Measurements from ENCODE around the gene PIGK. TPM values are rescaled to one million over a fixed set of nuclear protein-coding genes. Genes with fewer than 3 reads are reported as not detected.

The PIGK gene
- total RNA-seq, 6 experiments from 2014 or later = 13.4 to 19.1 (median 16.1) TPM

GRCh38 chr1:77057994-77058585, 161.1 kb downstream of the PIGK start:
- ATAC-seq = no peak
- Histone ChIP-seq H3K4me3 (no peak overlapping the region), H3K4me1 (no peaks in the 10 kb centered on the region), H3K27ac (no peak overlapping the region), H3K9me3 (no peaks in the 10 kb centered on the region), H3K27me3 (no peaks in the 10 kb centered on the region), H3K36me3 (no peaks in the 10 kb centered on the region)
- intact Hi-C loops (cut with DNase I) = no loop called here
- no peak for DNase-seq
- no peak for TF ChIP-seq CTCF (IDR thresholded peaks at IDR 0.05)
- TF ChIP-seq POLR2A (IDR thresholded peaks at IDR 0.05) = no peak
- 34% methylated on average over 6 of the region's 7 CpGs for WGBS (ENCODE audit: insufficient coverage, low coverage, low lambda C conversion rate, missing lambda C conversion rate)

GRCh38 chr1:77056525-77056924, 162.7 kb downstream of the PIGK start:
- WGBS (ENCODE audit: insufficient coverage, low coverage, low lambda C conversion rate, missing lambda C conversion rate) = 80% methylated on average over 7 of the region's 7 CpGs
- intact Hi-C loops (cut with DNase I) = no loop called here
- ATAC-seq (no peak), DNase-seq (no peak)
- Histone ChIP-seq H3K36me3 (no peaks in the 10 kb centered on the region), H3K4me3 (no peak overlapping the region), H3K4me1 (no peaks in the 10 kb centered on the region), H3K9me3 (no peaks in the 10 kb centered on the region), H3K27me3 (no peaks in the 10 kb centered on the region), H3K27ac (no peak overlapping the region)
- TF ChIP-seq CTCF (IDR thresholded peaks at IDR 0.05) = no peak
- TF ChIP-seq POLR2A (IDR thresholded peaks at IDR 0.05) = no peak

- no peak for TF ChIP-seq POLR2A (IDR thresholded peaks at IDR 0.05)
- TF ChIP-seq CTCF (IDR thresholded peaks at IDR 0.05) = no peak
- intact Hi-C loops (cut with DNase I) = no loop called here
- Histone ChIP-seq H3K4me1 (no peaks in the 10 kb centered on the region), H3K27ac (no peak overlapping the region), H3K36me3 (no peaks in the 10 kb centered on the region), H3K27me3 (no peaks in the 10 kb centered on the region), H3K4me3 (no peak overlapping the region), H3K9me3 (no peaks in the 10 kb centered on the region)
- 14% methylated on average over 1 of the region's 1 CpG for WGBS (ENCODE audit: insufficient coverage, low coverage, low lambda C conversion rate, missing lambda C conversion rate)
- no peak for DNase-seq
- no peak for ATAC-seq
Measured at GRCh38 chr1:77051425-77051824, 167.8 kb downstream of the PIGK start.

- 9% methylated on average over 1 of the region's 1 CpG for WGBS (ENCODE audit: insufficient coverage, low coverage, low lambda C conversion rate, missing lambda C conversion rate)
- DNase-seq (no peak), ATAC-seq (no peak)
- no peak overlapping the region for H3K27ac ChIP-seq
- H3K36me3 ChIP-seq = no peaks in the 10 kb centered on the region
- H3K27me3 ChIP-seq = no peaks in the 10 kb centered on the region
- H3K4me3 ChIP-seq = no peak overlapping the region
- H3K9me3 ChIP-seq = no peaks in the 10 kb centered on the region
- no peaks in the 10 kb centered on the region for H3K4me1 ChIP-seq
- intact Hi-C loops (cut with DNase I) = no loop called here
- TF ChIP-seq CTCF (IDR thresholded peaks at IDR 0.05) = no peak
- no peak for TF ChIP-seq POLR2A (IDR thresholded peaks at IDR 0.05)
Measured at GRCh38 chr1:77048615-77049005, 170.6 kb downstream of the PIGK start.
